Stimulated activated CD4-positive, alpha-beta T cell treated with anti-CD3 and anti-CD28 coated beads, TNF-alpha, amount 100 ng/mL, for 4 hours (primary cell): ENCODE data around the gene APOC3.

ENCODE experiments used
- DNase-seq, 3 experiments: peaks; one replicate each; pipeline ENCODE4 v3.0.0-alpha.2; 2020; ENCODE audit warnings: low read depth in 3 of 3

The APOC3 gene

DNA sequence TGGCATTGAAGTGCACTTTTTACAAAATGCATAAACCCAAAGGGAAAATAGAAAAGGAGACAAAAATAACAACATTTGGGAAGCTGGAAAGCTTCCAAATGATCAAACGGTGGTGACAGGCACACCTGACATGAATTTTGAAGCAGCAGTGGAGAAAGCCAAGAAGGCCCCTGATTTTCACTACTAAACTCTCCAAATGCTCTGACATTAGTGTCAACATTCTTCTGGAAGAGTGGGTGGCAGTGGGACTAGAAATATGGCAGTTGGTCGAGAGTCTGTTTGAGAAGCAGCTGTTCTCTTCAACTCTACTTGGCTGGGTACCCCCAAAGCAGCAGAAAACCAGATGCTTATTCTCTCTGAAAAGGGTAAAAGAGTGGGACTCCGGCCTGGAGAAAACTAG lies 25.7 kb upstream of the APOC3 start:
- DNase-seq: no peak

GRCh38 chr11:116807601-116808261 lies 22.0 kb upstream of the APOC3 start:
- DNase-seq: no peak

DNA sequence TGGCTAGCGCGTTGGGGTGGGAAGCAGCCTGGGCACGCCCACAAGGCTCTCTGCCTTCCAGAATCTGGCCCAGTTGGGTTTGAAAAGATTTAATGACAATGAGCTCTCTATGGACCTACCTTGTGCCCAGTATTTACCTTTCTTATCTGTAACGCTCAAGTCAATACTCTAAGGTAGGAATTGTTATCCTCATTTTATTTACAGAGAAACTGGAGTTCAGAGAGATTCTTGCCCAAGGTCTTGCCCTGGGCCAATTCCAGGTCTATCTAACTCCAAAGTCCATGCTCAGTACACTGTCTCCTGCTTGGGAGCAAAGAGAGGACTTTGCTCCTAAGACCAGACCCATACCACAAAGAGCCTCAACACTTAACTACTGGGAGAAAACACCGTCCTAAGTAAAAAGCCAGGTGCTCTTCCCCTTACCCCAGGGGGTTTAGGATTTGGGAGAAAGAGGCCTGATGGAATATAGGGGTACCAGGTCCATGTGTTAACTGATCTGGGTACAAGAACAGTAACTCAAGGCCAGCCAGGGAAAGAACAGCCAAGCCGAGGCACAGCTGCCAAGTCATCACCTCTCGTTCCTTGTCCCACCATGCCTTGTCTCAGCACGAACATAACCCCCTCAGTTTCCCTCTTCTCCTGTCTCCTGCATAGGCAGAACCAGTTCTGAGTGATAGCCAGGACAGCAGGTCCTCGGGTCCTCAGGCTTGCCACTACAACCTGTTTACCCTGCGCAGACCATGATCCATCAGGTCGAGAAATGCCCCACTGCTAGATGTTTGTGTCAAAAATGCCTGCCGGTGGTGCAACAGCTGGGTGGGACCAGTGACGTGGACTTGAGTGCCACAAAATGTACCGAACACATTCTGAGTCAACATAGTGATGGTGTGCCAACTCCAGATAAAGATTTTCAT lies 21.2 kb upstream of the APOC3 start:
- no peak for DNase-seq

DNA sequence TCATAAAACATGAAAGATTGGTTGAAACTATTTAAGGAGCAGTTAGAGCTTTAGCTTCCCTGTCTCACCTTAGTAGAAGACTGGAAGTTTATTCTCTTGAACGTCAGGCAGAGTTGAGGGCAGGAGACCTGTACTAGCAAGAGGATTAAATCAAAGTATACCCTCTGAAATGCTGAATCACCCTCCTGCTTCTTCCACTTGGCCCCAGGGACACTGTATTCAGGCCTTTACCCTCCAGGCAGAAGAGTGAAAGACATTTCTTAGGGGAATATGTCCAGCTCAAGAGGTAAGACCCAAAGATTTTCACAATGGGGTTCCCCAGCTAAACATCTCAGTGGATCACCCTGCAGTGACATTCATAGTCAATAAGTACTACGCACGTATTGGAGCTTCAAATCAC lies 18.5 kb upstream of the APOC3 start:
- DNase-seq: no peak

DNA sequence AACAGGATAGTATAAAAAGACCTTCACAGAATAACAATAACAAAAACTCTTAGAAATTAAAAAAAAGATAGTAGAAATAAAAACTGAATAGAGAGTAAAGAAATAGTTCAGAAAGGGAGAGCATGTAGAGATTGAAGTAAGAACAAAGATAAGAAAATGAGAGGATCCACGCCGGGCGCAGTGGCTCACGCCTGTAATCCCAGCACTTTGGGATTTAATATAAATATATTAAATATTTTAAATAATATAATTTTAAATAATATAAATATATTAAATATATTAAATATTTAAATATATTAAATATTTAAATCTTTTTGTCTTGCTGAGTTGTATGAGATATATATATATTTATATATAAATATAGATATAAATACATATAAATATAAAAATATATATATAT lies 17.6 kb upstream of the APOC3 start:
- no peak for DNase-seq

GRCh38 chr11:116813170-116813569 lies 16.5 kb upstream of the APOC3 start:
- DNase-seq: no peak

DNA sequence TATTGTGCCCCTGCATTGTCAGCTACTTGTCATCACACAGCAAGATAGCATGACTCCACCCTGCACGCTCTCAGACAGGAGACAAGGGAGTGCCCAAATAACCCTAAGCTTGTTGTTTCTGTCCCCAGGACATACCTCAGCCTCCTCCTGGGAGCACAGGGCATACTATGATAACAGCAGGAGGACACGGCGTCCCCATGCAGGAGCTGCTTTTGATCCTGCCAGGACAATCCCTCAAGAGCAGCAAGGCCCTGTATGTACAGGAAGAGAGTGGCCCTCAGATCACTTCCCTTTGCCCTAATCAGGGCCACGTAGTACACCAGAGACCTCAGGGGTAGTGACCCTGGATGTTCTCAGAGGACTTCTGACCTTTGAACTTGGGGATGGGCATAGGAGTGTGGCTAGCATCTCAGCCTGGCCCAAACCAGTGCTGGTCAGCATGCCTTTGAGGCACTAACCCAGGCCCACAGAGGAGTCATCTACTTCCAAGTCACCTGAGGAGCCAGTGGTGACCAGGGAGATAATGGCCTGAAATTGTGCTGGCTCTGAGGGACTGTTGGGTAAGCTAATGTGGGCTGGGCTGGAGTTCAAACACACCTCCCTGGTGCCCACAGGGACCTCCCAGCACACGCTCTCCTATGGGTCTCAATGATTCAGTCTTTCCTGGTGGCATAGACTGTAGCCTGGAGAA lies 15.8 kb upstream of the APOC3 start:
- DNase-seq: no peak

GRCh38 chr11:116814502-116814901 lies 15.2 kb upstream of the APOC3 start:
- no peak for DNase-seq

- no peak for DNase-seq
Measured at GRCh38 chr11:116819049-116819448, 10.7 kb upstream of the APOC3 start.

DNA sequence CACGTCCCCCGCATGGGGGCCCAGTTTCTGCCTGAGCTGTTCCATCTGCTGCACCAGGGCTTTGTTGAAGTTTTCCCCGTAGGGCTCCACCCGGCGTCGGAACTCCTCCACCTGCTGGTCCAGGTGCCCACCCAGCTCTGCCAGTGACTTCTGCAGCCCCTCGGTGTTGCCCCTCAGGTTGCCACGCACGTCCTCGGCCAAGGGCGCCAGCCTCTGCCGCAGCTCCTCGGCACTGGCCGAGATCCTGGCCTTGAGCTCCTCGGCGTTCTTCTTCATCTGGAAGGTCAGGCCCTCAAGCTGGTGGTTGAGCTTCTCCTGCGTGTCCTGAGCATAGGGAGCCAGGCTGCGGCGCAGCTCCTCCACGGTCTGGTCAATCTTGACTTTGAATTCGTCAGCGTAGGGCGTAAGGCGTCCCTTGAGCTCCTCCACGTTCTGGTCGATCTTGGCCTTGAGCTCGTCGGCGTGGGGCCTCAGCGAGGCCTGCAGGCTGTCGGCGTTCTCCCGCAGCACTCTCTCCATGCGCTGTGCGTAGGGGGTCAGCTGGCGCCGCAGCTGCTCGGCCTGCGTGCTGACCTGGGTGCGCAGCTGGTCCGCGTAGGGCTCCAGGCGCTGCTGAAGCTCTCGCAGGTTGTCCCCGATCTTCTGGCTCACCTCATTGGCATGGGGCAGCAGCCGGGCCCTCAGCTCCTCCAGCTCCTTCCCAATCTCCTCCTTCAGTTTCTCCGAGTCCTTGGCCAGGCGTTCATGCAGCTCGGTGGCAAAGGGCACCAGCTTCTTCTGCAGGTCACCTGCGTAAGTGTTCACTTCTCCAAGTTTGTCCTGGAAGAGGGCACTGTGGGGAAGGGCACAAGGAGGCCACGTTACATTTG lies 8.4 kb upstream of the APOC3 start:
- DNase-seq: no peak

- DNase-seq: no peak
Measured at GRCh38 chr11:116822575-116822974, 7.1 kb upstream of the APOC3 start.

DNA sequence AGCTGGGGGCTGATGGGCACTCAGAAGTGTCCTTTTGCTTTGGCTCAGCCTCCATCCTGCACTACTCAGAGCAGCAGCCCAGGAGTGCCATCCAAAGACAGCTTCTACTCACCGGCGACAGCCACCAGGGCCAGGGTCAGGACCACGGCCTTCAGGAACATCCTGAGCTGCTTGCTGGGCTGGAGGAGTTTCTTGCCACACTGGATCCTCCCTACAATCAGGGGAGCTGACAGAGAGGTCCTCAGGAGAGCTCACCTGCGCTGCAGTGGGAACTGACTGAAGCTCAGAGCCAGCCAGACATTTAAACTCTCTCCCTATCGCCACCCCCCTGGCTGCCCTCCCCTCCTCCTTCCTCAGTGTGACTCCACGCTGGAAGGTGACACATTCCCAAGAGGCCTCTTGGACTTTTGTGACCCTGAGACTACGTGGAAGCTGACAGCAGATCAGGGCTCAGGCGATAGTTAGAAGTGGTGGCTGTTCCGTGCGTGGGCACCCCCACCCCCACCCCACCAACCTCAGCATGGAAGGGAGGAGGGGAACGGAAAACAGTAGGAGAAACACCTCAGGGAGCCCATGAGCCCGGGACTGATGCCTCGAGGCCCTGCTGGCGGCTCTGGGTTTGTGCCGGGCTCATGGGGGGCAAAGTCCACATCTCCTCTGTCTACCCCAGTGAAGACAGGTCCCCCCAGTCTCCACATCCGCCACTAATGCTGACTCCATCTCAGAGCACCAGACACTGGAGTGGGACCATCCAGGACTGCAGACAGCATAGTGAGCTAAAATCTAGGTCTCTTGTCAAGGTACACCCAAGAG lies 6.5 kb upstream of the APOC3 start, which contains the start of gene APOA4:
TSS of gene APOA4 (minus strand) at position 274 of the 813 bp plus-strand sequence. CDS start at position 161, 113 bp downstream.
- DNase-seq: no peak

DNA sequence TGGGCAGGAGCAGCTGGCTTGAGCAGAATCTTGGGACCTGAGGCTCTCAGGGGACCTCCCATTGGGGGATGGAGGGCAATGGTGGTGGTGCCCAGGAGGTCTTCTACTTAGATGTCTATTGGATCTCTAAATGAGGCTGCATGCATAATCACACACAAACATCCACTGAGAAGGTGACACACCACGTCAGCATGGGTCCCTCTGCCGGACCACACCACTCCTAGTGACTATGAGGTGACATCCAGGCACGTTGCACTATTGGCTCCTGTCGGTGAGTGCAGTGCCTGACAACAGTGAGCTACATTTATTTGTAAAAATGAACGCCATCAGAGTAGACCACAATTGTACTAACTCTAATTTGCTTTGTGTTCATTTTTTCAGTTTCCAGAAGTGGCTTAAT lies 4.3 kb upstream of the APOC3 start:
- no peak for DNase-seq

- DNase-seq: no peak
Measured at GRCh38 chr11:116825854-116826750, 3.6 kb upstream of the APOC3 start.

DNA sequence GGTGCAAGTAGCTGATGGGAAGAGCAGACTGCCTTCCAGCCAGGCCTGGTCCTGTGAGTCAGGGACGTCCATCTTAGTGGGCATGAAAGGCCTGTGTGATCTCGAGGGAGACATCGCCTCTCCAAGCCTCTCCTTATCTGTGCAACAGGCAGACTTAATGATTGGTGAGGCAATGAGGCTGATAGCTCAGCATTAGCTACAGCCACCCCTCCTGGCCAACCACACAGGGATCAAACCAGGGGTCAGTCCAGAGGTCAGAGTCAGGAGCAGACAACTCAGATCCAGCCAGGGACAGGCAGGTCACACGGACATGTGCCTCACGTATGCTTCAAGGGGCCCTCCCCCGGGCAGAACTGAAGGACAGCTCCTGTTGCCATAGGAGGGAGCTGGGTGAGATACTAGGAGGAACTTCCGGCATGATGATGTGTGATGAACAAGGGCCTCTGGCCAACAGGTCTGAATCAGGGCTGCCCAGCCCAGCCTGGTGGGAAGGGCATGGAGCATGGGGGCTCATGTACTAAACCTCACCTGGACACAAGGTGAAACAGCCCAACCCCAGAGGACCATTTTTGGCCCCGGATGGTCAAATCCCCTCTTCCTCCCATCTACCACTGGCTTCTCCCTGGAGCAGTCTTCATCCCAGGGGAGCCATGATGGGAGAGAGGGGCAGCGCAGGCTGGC lies 2.8 kb upstream of the APOC3 start:
- no peak for DNase-seq

- no peak for DNase-seq
Measured at GRCh38 chr11:116827461-116827860, 2.2 kb upstream of the APOC3 start.

DNA sequence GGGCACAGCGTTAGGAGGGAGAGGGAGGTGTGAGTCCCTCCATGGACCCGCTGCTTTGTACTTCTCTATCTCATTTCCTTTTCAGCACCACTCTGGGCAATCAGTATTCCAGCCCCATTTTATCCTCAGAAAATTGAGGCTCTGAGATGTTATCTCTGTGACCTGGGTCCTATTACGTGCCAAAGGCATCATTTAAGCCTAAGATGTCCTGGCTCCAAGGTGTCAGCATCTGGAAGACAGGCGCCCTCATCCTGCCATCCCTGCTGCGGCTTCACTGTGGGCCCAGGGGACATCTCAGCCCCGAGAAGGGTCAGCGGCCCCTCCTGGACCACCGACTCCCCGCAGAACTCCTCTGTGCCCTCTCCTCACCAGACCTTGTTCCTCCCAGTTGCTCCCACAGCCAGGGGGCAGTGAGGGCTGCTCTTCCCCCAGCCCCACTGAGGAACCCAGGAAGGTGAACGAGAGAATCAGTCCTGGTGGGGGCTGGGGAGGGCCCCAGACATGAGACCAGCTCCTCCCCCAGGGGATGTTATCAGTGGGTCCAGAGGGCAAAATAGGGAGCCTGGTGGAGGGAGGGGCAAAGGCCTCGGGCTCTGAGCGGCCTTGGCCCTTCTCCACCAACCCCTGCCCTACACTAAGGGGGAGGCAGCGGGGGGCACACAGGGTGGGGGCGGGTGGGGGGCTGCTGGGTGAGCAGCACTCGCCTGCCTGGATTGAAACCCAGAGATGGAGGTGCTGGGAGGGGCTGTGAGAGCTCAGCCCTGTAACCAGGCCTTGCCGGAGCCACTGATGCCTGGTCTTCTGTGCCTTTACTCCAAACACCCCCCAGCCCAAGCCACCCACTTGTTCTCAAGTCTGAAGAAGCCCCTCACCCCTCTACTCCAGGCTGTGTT lies 829 bp upstream of the APOC3 start:
- no peak for DNase-seq
